B cell (primary cell): ENCODE measurements around the gene EHF. TPM values are rescaled to one million over a fixed set of nuclear protein-coding genes. Genes with fewer than 3 reads are reported as not detected.

ENCODE experiments used
- ATAC-seq: fragments of 200-7000 bp; cut with Tn5 transposase; one replicate; pipeline ENCODE4 v1.10.0; 2021; ENCODE audit warnings: low read depth, mild to moderate bottlenecking, moderate number of reproducible peaks, moderate library complexity
- CTCF ChIA-PET: fragments of 350-600 bp; sonication (Branson Sonifier 250); formaldehyde crosslinking; loops from one replicate; lab custom pipeline; 2021; ENCODE audit warnings: antibody characterized with exemption, inconsistent platforms; lab: Charles Lee
- POLR2A ChIA-PET: fragments of 350-600 bp; sonication (Branson Sonifier 250); formaldehyde crosslinking; loops from one replicate; lab custom pipeline; 2021; ENCODE audit warnings: antibody characterized with exemption; lab: Charles Lee
- DNase-seq: peaks from one replicate; pipeline ENCODE4 v3.0.0; 2013
- H2AFZ ChIP-seq: 2 replicates; pipeline ENCODE4 v1.6.1; 2012; ENCODE audit warnings: mild to moderate bottlenecking, low read depth, low read length; ENCODE audit not compliant: insufficient read depth, poor library complexity, severe bottlenecking
- H3K27ac ChIP-seq, 2 donors: 1 replicate in 1 of 2; 2 replicates in 1 of 2; pipeline ENCODE4 v1.5.1; 2012 to 2013; ENCODE audit warnings: low read length in 2 of 2, mild to moderate bottlenecking in 2 of 2, moderate library complexity in 1 of 2
- H3K27me3 ChIP-seq, 4 experiments: fragments of 200-600 bp in 1 of 4; sonication (generic) in 1 of 4; replicated peaks in 1 of 4; 1 replicate in 2 of 4; 2 replicates in 2 of 4; pipeline versions ENCODE4 v1.6.1 to v1.7.0; 2013 to 2016; ENCODE audit warnings: low read length in 3 of 4, mild to moderate bottlenecking in 2 of 4, mixed read lengths in 1 of 4, moderate library complexity in 1 of 4; ENCODE audit not compliant: insufficient read depth in 4 of 4, control insufficient read depth in 3 of 4; ENCODE audit errors: control extremely low read depth in 1 of 4
- H3K36me3 ChIP-seq, 2 experiments: replicated peaks in 1 of 2; 1 replicate in 1 of 2; 2 replicates in 1 of 2; pipeline versions ENCODE4 v1.6.1 to v1.7.1; 2013; ENCODE audit warnings: low read length in 1 of 2; ENCODE audit not compliant: insufficient read depth in 2 of 2, control insufficient read depth in 1 of 2; ENCODE audit errors: control extremely low read depth in 1 of 2, extremely low read depth in 1 of 2
- H3K4me1 ChIP-seq, 2 donors: fragments of 200-600 bp in 1 of 2; sonication (generic) in 1 of 2; 1 replicate in 1 of 2; 2 replicates in 1 of 2; pipeline versions ENCODE4 v1.5.1 to v1.6.1; 2013 to 2017; ENCODE audit warnings: low read length in 2 of 2; ENCODE audit not compliant: control insufficient read depth in 2 of 2, insufficient read depth in 2 of 2
- H3K4me2 ChIP-seq: replicated peaks from 2 replicates; pipeline ENCODE3; 2012; ENCODE audit warnings: mild to moderate bottlenecking, low read depth, low read length; ENCODE audit not compliant: poor library complexity, severe bottlenecking
- H3K4me3 ChIP-seq, 5 experiments: fragments of 200-600 bp in 1 of 5; sonication (generic) in 1 of 5; 1 replicate in 3 of 5; 2 replicates in 2 of 5; pipeline versions ENCODE4 v1.5.1 to v1.7.0; 2011 to 2016; ENCODE audit warnings: low read length in 4 of 5, mild to moderate bottlenecking in 4 of 5, low read depth in 2 of 5, control low read depth in 1 of 5, moderate library complexity in 1 of 5; ENCODE audit not compliant: insufficient read depth in 1 of 5; ENCODE audit errors: control extremely low read depth in 1 of 5, extremely low read depth in 1 of 5
- H3K79me2 ChIP-seq: fragments of 200-600 bp; sonication (generic); one replicate; pipeline ENCODE4 v1.6.0; 2016; ENCODE audit warnings: low read length; ENCODE audit not compliant: control insufficient read depth, insufficient read depth
- H3K9ac ChIP-seq: fragments of 200-600 bp; sonication (generic); 2 replicates; pipeline ENCODE4 v1.6.1; 2017; ENCODE audit warnings: mild to moderate bottlenecking, low read length, moderate library complexity
- H3K9me3 ChIP-seq, 3 donors: one replicate each; pipeline versions ENCODE4 v1.6.1 to v1.7.1; 2013; ENCODE audit warnings: low read length in 2 of 3; ENCODE audit not compliant: control insufficient read depth in 2 of 3, insufficient read depth in 1 of 3; ENCODE audit errors: control extremely low read depth in 1 of 3
- H4K20me1 ChIP-seq: 2 replicates; pipeline ENCODE4 v1.6.0; 2012; ENCODE audit warnings: mild to moderate bottlenecking, low read length; ENCODE audit not compliant: insufficient read depth, control insufficient read depth, poor library complexity, severe bottlenecking
- H3K27ac Mint-ChIP-seq: one replicate; pipeline ENCODE4 v1.8.0; 2021; ENCODE audit warnings: mixed read lengths
- H3K27me3 Mint-ChIP-seq: one replicate; pipeline ENCODE4 v1.8.0; 2021; ENCODE audit warnings: mixed read lengths
- H3K4me1 Mint-ChIP-seq: one replicate; pipeline ENCODE4 v1.8.0; 2021; ENCODE audit warnings: mixed read lengths
- H3K4me3 Mint-ChIP-seq: one replicate; pipeline ENCODE4 v1.8.0; 2021; ENCODE audit warnings: mixed read lengths
- H3K9me3 Mint-ChIP-seq: one replicate; pipeline ENCODE4 v1.8.0; 2022; ENCODE audit warnings: mixed read lengths; ENCODE audit not compliant: insufficient read depth
- CTCF ChIP-seq: fragments of 200-600 bp; IDR thresholded peaks from one replicate; pipeline ENCODE4 v1.8.0; 2022; ENCODE audit warnings: antibody characterized with exemption, mild to moderate bottlenecking
- EZH2 ChIP-seq: IDR thresholded peaks from 2 replicates; pipeline ENCODE4 v1.6.1; 2012; ENCODE audit warnings: borderline replicate concordance, low read depth, mild to moderate bottlenecking, moderate library complexity, low read length; ENCODE audit not compliant: insufficient read depth, poor library complexity, severe bottlenecking
- WGBS: methylation state at CpG from one replicate; pipeline ENCODE4 v1.1.5; 2013; ENCODE audit warnings: missing lambda C conversion rate; ENCODE audit not compliant: insufficient coverage; 5-methylcytosine and 5-hydroxymethylcytosine counted together
- intact Hi-C: fragments of 100-400 bp; cut with micrococcal nuclease; formaldehyde crosslinking; loops from one replicate; pipeline ENCODE4 v1.10.0; 2022
- polyA plus RNA-seq: library from polyadenylated mRNA; depleted of rRNA; stranded (reverse); fragments of >200 nt; gene quantifications from 2 replicates; pipeline ENCODE4 v1.2.3, GENCODE V29; 2012
- total RNA-seq, 2 donors: library from RNA; stranded (reverse); fragments of 120-200 nt in 1 of 2; gene quantifications; 1 replicate in 1 of 2; 2 replicates in 1 of 2; pipeline versions ENCODE4 v1.2.3 to v1.2.4, GENCODE V29; 2013 to 2022

The EHF gene
- total and polyA plus RNA-seq, 2 donors (not counting 1 experiment from before 2014, with no cell fraction given): not detected

GRCh38 chr11:34659096-34659733 is 38.3 kb downstream of the EHF start:
- Histone ChIP-seq H2AFZ (no peak overlapping the region), H3K27me3 (no peaks in the 10 kb centered on the region), H3K27ac (no peak overlapping the region), H3K9me3 (no peaks in the 10 kb centered on the region), H3K4me1 (peaks cover under 1 to 2% of the 10 kb centered on the region in 2 donors), H3K4me3 (no peak overlapping the region), H3K79me2 (no peaks in the 10 kb centered on the region), H4K20me1 (no peaks in the 10 kb centered on the region), H3K36me3 (no peaks in the 10 kb centered on the region), H3K9ac (no peak overlapping the region), H3K4me2 (no peak overlapping the region)
- intact Hi-C loops: no loop called here
- TF ChIP-seq EZH2: no peak
- no peak for TF ChIP-seq CTCF
- H3K9me3 Mint-ChIP-seq: no peaks in the 10 kb centered on the region
- H3K4me3 Mint-ChIP-seq: no peak overlapping the region
- ChIA-PET CTCF (interaction anchor here (1.0 kb wide), 1 partner anchor 10 kb away, joined by 3 read pairs; no protein-coding TSS in a partner anchor), POLR2A (no interaction called here)
- ATAC-seq (no peak), DNase-seq (no peak)
- H3K27me3 Mint-ChIP-seq: peaks cover 4% of the 10 kb centered on the region
- no CpG with 5 or more reads among the region's 4 CpGs for WGBS
- H3K27ac Mint-ChIP-seq: no peak overlapping the region
- peaks cover 6% of the 10 kb centered on the region for H3K4me1 Mint-ChIP-seq

- TF ChIP-seq CTCF (no peak), EZH2 (no peak)
- Histone ChIP-seq H3K4me3 (no peak overlapping the region), H2AFZ (no peak overlapping the region), H3K9me3 (peaks cover 0 to 4% (median 0%) of the 10 kb centered on the region in 3 donors), H4K20me1 (no peaks in the 10 kb centered on the region), H3K79me2 (no peaks in the 10 kb centered on the region), H3K27me3 (no peaks in the 10 kb centered on the region), H3K4me2 (no peak overlapping the region), H3K27ac (no peak overlapping the region), H3K36me3 (no peaks in the 10 kb centered on the region), H3K4me1 (peaks cover 3 to 9% of the 10 kb centered on the region in 2 donors), H3K9ac (no peak overlapping the region)
- intact Hi-C loops: no loop called here
- POLR2A ChIA-PET: no interaction called here
- Mint-ChIP-seq H3K4me1 (peaks cover 12% of the 10 kb centered on the region), H3K27ac (no peak overlapping the region), H3K27me3 (peaks cover 6% of the 10 kb centered on the region), H3K9me3 (no peaks in the 10 kb centered on the region), H3K4me3 (no peak overlapping the region)
- 82% methylated on average over 6 of the region's 7 CpGs for WGBS
- no peak for ATAC-seq
- no peak for DNase-seq
- CTCF ChIA-PET: no interaction called here
Observed at GRCh38 chr11:34665077-34665835, 44.4 kb downstream of the EHF start.
